Thyroid gland (tissue), 4 donors: Measurements from ENCODE around the gene SLC7A10. TPM values are rescaled to one million over a fixed set of nuclear protein-coding genes. Genes with fewer than 3 reads are reported as not detected.

Experiments
- DNase-seq, 2 donors: peaks; one replicate each; pipeline ENCODE4 v3.0.0-alpha.2; 2019
- H3K27ac ChIP-seq, 3 donors: fragments of 200-600 bp; sonication (generic); 1 replicate in 2 of 3; 2 replicates in 1 of 3; pipeline ENCODE4 v1.5.1; 2016 to 2019; ENCODE audit warnings: mild to moderate bottlenecking in 1 of 3, moderate library complexity in 1 of 3
- H3K27me3 ChIP-seq: fragments of 200-600 bp; sonication (generic); one replicate; pipeline ENCODE4 v1.5.1; 2019
- H3K36me3 ChIP-seq, 2 donors: fragments of 200-600 bp; sonication (generic); one replicate each; pipeline ENCODE4 v1.5.1; 2016 to 2019
- H3K4me1 ChIP-seq, 2 donors: fragments of 200-600 bp; sonication (generic); one replicate each; pipeline ENCODE4 v1.5.1; 2017 to 2019
- H3K4me3 ChIP-seq, 3 donors: fragments of 200-600 bp; sonication (generic); replicated peaks in 1 of 3; 1 replicate in 2 of 3; 2 replicates in 1 of 3; pipeline ENCODE4 v1.5.1; 2016; ENCODE audit warnings: mild to moderate bottlenecking in 1 of 3
- H3K9me3 ChIP-seq: fragments of 200-600 bp; sonication (generic); one replicate; pipeline ENCODE4 v1.5.1; 2017
- POLR2A ChIP-seq, 2 donors: fragments of 450-650 bp; IDR thresholded peaks; one replicate each; pipeline ENCODE4 v1.6.1; 2017; ENCODE audit warnings: antibody characterized with exemption in 2 of 2, mild to moderate bottlenecking in 2 of 2, moderate library complexity in 1 of 2
- WGBS, 2 donors: methylation state at CpG; one replicate each; pipeline ENCODE4 v1.1.5; 2017; 5-methylcytosine and 5-hydroxymethylcytosine counted together
- intact Hi-C: fragments of 100-400 bp; cut with DNase I; formaldehyde crosslinking; loops from one replicate; pipeline ENCODE4 v1.15.1; 2023
- total RNA-seq, 4 donors: library from RNA; depleted of rRNA; stranded (reverse); fragments of >200 nt; gene quantifications; one replicate each; pipeline ENCODE4 v1.2.3, GENCODE V29; 2016
- TF ChIP-seq, protein P1 (sequence below), 6 experiments: fragments of 200-600 bp in 3 of 6; fragments of 450-650 bp in 3 of 6; sonication (generic) in 3 of 6; IDR thresholded peaks; one replicate each; pipeline ENCODE4 v1.5.1; 2016 to 2019; ENCODE audit warnings: antibody characterized with exemption in 6 of 6, mild to moderate bottlenecking in 2 of 6, inconsistent platforms in 1 of 6, moderate library complexity in 1 of 6

Gene SLC7A10
- total RNA-seq, 4 donors from 2014 or later = 0.29 to 2.7 (median 0.78) TPM

GRCh38 chr19:33159149-33159548 is 66.5 kb downstream of the SLC7A10 start:
- intact Hi-C loops = no loop called here
- DNase-seq = no peak
- no peaks in the 10 kb centered on the region for H3K36me3 ChIP-seq
- H3K4me3 ChIP-seq = no peak overlapping the region
- H3K9me3 ChIP-seq = no peaks in the 10 kb centered on the region
- no peak for TF ChIP-seq POLR2A (IDR thresholded peaks at IDR 0.05)
- TF ChIP-seq, protein P1, sequence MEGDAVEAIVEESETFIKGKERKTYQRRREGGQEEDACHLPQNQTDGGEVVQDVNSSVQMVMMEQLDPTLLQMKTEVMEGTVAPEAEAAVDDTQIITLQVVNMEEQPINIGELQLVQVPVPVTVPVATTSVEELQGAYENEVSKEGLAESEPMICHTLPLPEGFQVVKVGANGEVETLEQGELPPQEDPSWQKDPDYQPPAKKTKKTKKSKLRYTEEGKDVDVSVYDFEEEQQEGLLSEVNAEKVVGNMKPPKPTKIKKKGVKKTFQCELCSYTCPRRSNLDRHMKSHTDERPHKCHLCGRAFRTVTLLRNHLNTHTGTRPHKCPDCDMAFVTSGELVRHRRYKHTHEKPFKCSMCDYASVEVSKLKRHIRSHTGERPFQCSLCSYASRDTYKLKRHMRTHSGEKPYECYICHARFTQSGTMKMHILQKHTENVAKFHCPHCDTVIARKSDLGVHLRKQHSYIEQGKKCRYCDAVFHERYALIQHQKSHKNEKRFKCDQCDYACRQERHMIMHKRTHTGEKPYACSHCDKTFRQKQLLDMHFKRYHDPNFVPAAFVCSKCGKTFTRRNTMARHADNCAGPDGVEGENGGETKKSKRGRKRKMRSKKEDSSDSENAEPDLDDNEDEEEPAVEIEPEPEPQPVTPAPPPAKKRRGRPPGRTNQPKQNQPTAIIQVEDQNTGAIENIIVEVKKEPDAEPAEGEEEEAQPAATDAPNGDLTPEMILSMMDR (IDR thresholded peaks at IDR 0.05) = no peak
- 97 to 98% methylated on average over 4 of the region's 4 CpGs for WGBS, 2 donors
- H3K4me1 ChIP-seq = no peaks in the 10 kb centered on the region
- H3K27ac ChIP-seq = no peak overlapping the region
- H3K27me3 ChIP-seq = no peaks in the 10 kb centered on the region

Other genes starting within 250 kb of the SLC7A10 start
- 10 to 100 TPM; 11.2 to 16.9 (median 13.9) TPM for gene RHPN2, start 161.0 kb downstream of the SLC7A10 start, total RNA-seq
- 10 to 100 TPM in 2 of 4 donors, 1 to 10 TPM in 2; 9.1 to 11.6 (median 10.0) TPM for gene GPATCH1, start 144.7 kb downstream of the SLC7A10 start, total RNA-seq
- not detected for gene WDR88, start 93.7 kb downstream of the SLC7A10 start, total RNA-seq
- 10 to 100 TPM; 33.3 to 49.9 (median 39.0) TPM for gene LRP3, start 31.5 kb downstream of the SLC7A10 start, total RNA-seq
- gene CEBPA, start 76.7 kb upstream of the SLC7A10 start, total RNA-seq = 10 to 100 TPM; 12.9 to 31.0 (median 17.4) TPM
- gene CEBPG, start 147.9 kb upstream of the SLC7A10 start, total RNA-seq = 10 to 100 TPM; 19.8 to 33.8 (median 26.7) TPM